HCT116 (cell line): Measurements from ENCODE around the gene ELAVL3. TPM values are rescaled to one million over a fixed set of nuclear protein-coding genes. Genes with fewer than 3 reads are reported as not detected.
A peak's percentile ranks its signal among the peaks of the same experiment; 100 is the strongest.

Experiments used
- ATAC-seq: fragments of 200-7000 bp; cut with Tn5 transposase; 2 replicates; pipeline ENCODE4 v1.9.1; 2020; ENCODE audit warnings: mild to moderate bottlenecking, moderate library complexity
- BruUV-seq: library from RNA; stranded (reverse); fragments of 400-500 nt; replicated peaks from 2 replicates; lab custom pipeline; 2021; lab: Mats Ljungman, UMichigan
- CTCF ChIA-PET: fragments of 300-600 bp; sonication (Branson Sonifier 250); formaldehyde crosslinking; loops from one replicate; lab custom pipeline; 2021; ENCODE audit warnings: antibody characterized with exemption; lab: Charles Lee
- POLR2A ChIA-PET: fragments of 300-600, 350-600 bp; sonication (Branson Sonifier 250); formaldehyde crosslinking; loops from one replicate; lab custom pipeline; 2021; ENCODE audit warnings: antibody characterized with exemption; lab: Charles Lee
- RAD21 ChIA-PET, 2 experiments: fragments of 300-600 bp; sonication (Branson Sonifier 250); formaldehyde crosslinking; loops; one replicate each; lab custom pipeline; 2023; ENCODE audit warnings: low total read pairs in 2 of 2; ENCODE audit not compliant: uncharacterized antibody in 2 of 2, unreplicated experiment in 2 of 2, low non-redundant PET in 1 of 2; lab: Charles Lee
- DNase-seq: peaks from one replicate; pipeline ENCODE4 v3.0.0-alpha.2; 2010; ENCODE audit warnings: low read depth, low spot score
- H2AFZ ChIP-seq: fragments of 200-600 bp; shearing (Covaris generic), sonication (generic); 2 replicates; pipeline ENCODE4 v1.6.1; 2017; ENCODE audit warnings: low read depth, mixed run types, mixed read lengths, antibody characterized with exemption, low read length; ENCODE audit not compliant: poor library complexity, severe bottlenecking
- H3K27ac ChIP-seq: 2 replicates; pipeline ENCODE4 v1.5.1; 2012; ENCODE audit warnings: low read depth, low read length
- H3K27me3 ChIP-seq: fragments of 200-600 bp; sonication (generic); 2 replicates; pipeline ENCODE4 v1.6.1; 2016; ENCODE audit warnings: mixed run types, low read length, mixed read lengths; ENCODE audit not compliant: insufficient read depth
- H3K36me3 ChIP-seq, 2 experiments: fragments of 200-500 bp in 1 of 2; fragments of 200-600 bp in 1 of 2; sonication (Bioruptor generic) in 1 of 2; sonication (generic) in 1 of 2; 2 replicates each; pipeline versions ENCODE4 v1.5.1 to v1.6.1; 2014 to 2016; ENCODE audit warnings: low read length in 2 of 2, inconsistent platforms in 1 of 2, mixed read lengths in 1 of 2, mixed run types in 1 of 2; ENCODE audit not compliant: insufficient read depth in 2 of 2, control insufficient read depth in 1 of 2
- H3K4me1 ChIP-seq, 2 experiments: fragments of 200-600 bp in 1 of 2; sonication (generic) in 1 of 2; 2 replicates each; pipeline versions ENCODE4 v1.5.1 to v1.6.1; 2012 to 2017; ENCODE audit warnings: low read length in 2 of 2, inconsistent platforms in 1 of 2, mild to moderate bottlenecking in 1 of 2, mixed read lengths in 1 of 2, mixed run types in 1 of 2, moderate library complexity in 1 of 2; ENCODE audit not compliant: insufficient read depth in 2 of 2, control insufficient read depth in 1 of 2
- H3K4me2 ChIP-seq: fragments of 200-600 bp; sonication (generic); 2 replicates; pipeline ENCODE4 v1.6.1; 2017; ENCODE audit warnings: mixed run types, low read length, mixed read lengths
- H3K4me3 ChIP-seq, 2 experiments: fragments of 200-600 bp in 1 of 2; sonication (generic) in 1 of 2; replicated peaks in 1 of 2; 2 replicates each; pipeline ENCODE4 v1.5.1; 2011 to 2016; ENCODE audit warnings: low read length in 2 of 2, control low read depth in 1 of 2, low read depth in 1 of 2, mild to moderate bottlenecking in 1 of 2, mixed read lengths in 1 of 2, mixed run types in 1 of 2
- H3K79me2 ChIP-seq: fragments of 200-600 bp; sonication (generic); 2 replicates; pipeline ENCODE4 v1.6.1; 2017; ENCODE audit warnings: mild to moderate bottlenecking, mixed run types, low read length, moderate library complexity, mixed read lengths; ENCODE audit not compliant: insufficient read depth
- H3K9ac ChIP-seq: fragments of 200-600 bp; sonication (generic); 2 replicates; pipeline ENCODE4 v1.6.1; 2016; ENCODE audit warnings: low read length, mixed read lengths
- H3K9me2 ChIP-seq: fragments of 200-600 bp; sonication (generic), shearing (Covaris generic); 2 replicates; pipeline ENCODE4 v1.6.1; 2017; ENCODE audit warnings: mixed run types, mild to moderate bottlenecking, moderate library complexity; ENCODE audit not compliant: insufficient read depth
- H3K9me3 ChIP-seq, 2 experiments: fragments of 200-500 bp in 1 of 2; fragments of 200-600 bp in 1 of 2; sonication (Bioruptor generic) in 1 of 2; sonication (generic) in 1 of 2; 2 replicates each; pipeline ENCODE4 v1.6.1; 2014 to 2017; ENCODE audit warnings: low read length in 2 of 2, mixed read lengths in 2 of 2, inconsistent platforms in 1 of 2, low read depth in 1 of 2, mild to moderate bottlenecking in 1 of 2, mixed run types in 1 of 2, moderate library complexity in 1 of 2; ENCODE audit not compliant: control insufficient read depth in 1 of 2, insufficient read depth in 1 of 2
- H4K20me1 ChIP-seq: fragments of 200-600 bp; sonication (generic), shearing (Covaris generic); 2 replicates; pipeline ENCODE4 v1.6.1; 2017; ENCODE audit warnings: mixed run types, mild to moderate bottlenecking, moderate library complexity; ENCODE audit not compliant: insufficient read depth
- ATF3 ChIP-seq: IDR thresholded peaks from 2 replicates; pipeline ENCODE4 v1.6.1; 2012
- CBX3 ChIP-seq: IDR thresholded peaks from 2 replicates; pipeline ENCODE4 v1.6.1; 2012; ENCODE audit warnings: low read depth
- CEBPB ChIP-seq: IDR thresholded peaks from 2 replicates; pipeline ENCODE4 v1.6.1; 2012; ENCODE audit warnings: low read depth
- EGR1 ChIP-seq: IDR thresholded peaks from 2 replicates; pipeline ENCODE4 v1.6.1; 2012; ENCODE audit warnings: low read depth
- EZH2 ChIP-seq: fragments of 200-600 bp; sonication (generic); IDR thresholded peaks from 2 replicates; pipeline ENCODE4 v1.6.1; 2017; ENCODE audit warnings: antibody characterized with exemption, mixed run types
- EZH2phosphoT487 ChIP-seq: fragments of 200-600 bp; IDR thresholded peaks from 2 replicates; pipeline ENCODE4 v1.6.1; 2018; ENCODE audit warnings: antibody characterized with exemption, borderline replicate concordance
- FOSL1 ChIP-seq: IDR thresholded peaks from 2 replicates; pipeline ENCODE4 v1.6.1; 2012; ENCODE audit warnings: low read depth
- MAX ChIP-seq: IDR thresholded peaks from 2 replicates; pipeline ENCODE4 v1.6.1; 2012
- POLR2AphosphoS5 ChIP-seq: IDR thresholded peaks from 2 replicates; pipeline ENCODE4 v1.6.1; 2011; ENCODE audit warnings: mild to moderate bottlenecking, low read depth, low read length, moderate library complexity
- SIN3A ChIP-seq: IDR thresholded peaks from 2 replicates; pipeline ENCODE4 v1.6.1; 2012; ENCODE audit warnings: low read depth
- SRF ChIP-seq: IDR thresholded peaks from 2 replicates; pipeline ENCODE4 v1.6.1; 2012; ENCODE audit warnings: low read depth
- TCF7L2 ChIP-seq: IDR thresholded peaks from 2 replicates; pipeline ENCODE4 v1.7.0; 2011; ENCODE audit warnings: borderline replicate concordance, inconsistent platforms; ENCODE audit not compliant: insufficient read depth, insufficient read length; ENCODE audit errors: extremely low read depth
- YY1 ChIP-seq: IDR thresholded peaks from 2 replicates; pipeline ENCODE4 v1.6.1; 2011; ENCODE audit warnings: low read length, low read depth, moderate library complexity, mild to moderate bottlenecking; ENCODE audit not compliant: insufficient replicate concordance; ENCODE audit errors: extremely low read depth
- ZBTB33 ChIP-seq: IDR thresholded peaks from 2 replicates; pipeline ENCODE4 v1.6.1; 2011; ENCODE audit warnings: mild to moderate bottlenecking, low read length, moderate library complexity; ENCODE audit not compliant: insufficient replicate concordance; ENCODE audit errors: extremely low read depth
- ZFX ChIP-seq: fragments of 450-650 bp; IDR thresholded peaks from 2 replicates; pipeline ENCODE4 v1.6.1; 2017
- intact Hi-C: fragments of 100-400 bp; cut with micrococcal nuclease; formaldehyde crosslinking; loops from 2 replicates; pipeline ENCODE4 v1.10.0; 2022
- total RNA-seq: library from RNA; stranded (reverse); gene quantifications from one replicate; pipeline ENCODE4 v1.2.1, GENCODE V29; 2021; ENCODE audit not compliant: unreplicated experiment

Gene ELAVL3
- total RNA-seq, 1 experiment from 2014 or later, result 0.05 TPM

GRCh38 chr19:11420429-11421370, 60.1 kb downstream of the ELAVL3 start (continued):
- no peak for TF ChIP-seq ATF3

GRCh38 chr19:11418549-11419506, 62.0 kb downstream of the ELAVL3 start, which contains the start of gene RGL3:
Gene RGL3 (minus strand): TSS chr19:11419314. CDS start chr19:11419278, 36 bp downstream.
- peak within 1 kb of the TSS; percentile 98 for H3K4me2 ChIP-seq
- peak within 1 kb of the TSS; percentile 99 for H3K27ac ChIP-seq
- intact Hi-C loops, result loop anchor here (1.0 kb wide), 1 partner anchor 37 kb away; no protein-coding TSS in a partner anchor
- H3K36me3 ChIP-seq, result peaks cover 0 to 4% of the 10 kb centered on the region in 2 experiments; a peak in 1 of 4 replicates
- no peak for TF ChIP-seq SRF
- no peak for TF ChIP-seq EZH2phosphoT487
- no peak for TF ChIP-seq SIN3A
- TF ChIP-seq ZFX, result peak; percentile 69; the same call in 1 of the 2 replicates
- TF ChIP-seq MAX, result no peak
- no peak for TF ChIP-seq ATF3
- no peak for TF ChIP-seq EZH2
- TF ChIP-seq ZBTB33, result no peak
- TF ChIP-seq CBX3, result no peak
- TF ChIP-seq YY1, result no peak
- no peak for TF ChIP-seq CEBPB
- TF ChIP-seq EGR1, result peak; percentile 52
- TF ChIP-seq TCF7L2, result peak; percentile 12
- peak; percentile 81 for TF ChIP-seq POLR2AphosphoS5
- no peak for TF ChIP-seq FOSL1
- H3K4me3 ChIP-seq, result peak within 1 kb of the TSS; percentile 93 to 99
- BruUV-seq, result TSS peak; percentile 44
- H4K20me1 ChIP-seq, result no peaks in the 10 kb centered on the region
- peak within 1 kb of the TSS; percentile 90 for H2AFZ ChIP-seq
- CTCF ChIA-PET, result interaction anchor here (1.0 to 2.8 kb wide), 4 partner anchors 16 to 44 kb away, joined by 3 to 40 read pairs (median 9); partner anchors contain the start of genes EPOR, ODAD3 and PRKCSH
- H3K4me1 ChIP-seq, result peaks cover 9 to 16% of the 10 kb centered on the region in 2 experiments
- DNase-seq (no peak), ATAC-seq (peak; percentile 84)
- POLR2A ChIA-PET, result interaction anchor here (0.7 to 3.1 kb wide), 10 partner anchors 12 to 149 kb away, joined by 3 to 15 read pairs (median 6); partner anchors contain the start of genes CCDC159, ELOF1, EPOR and PRKCSH
- H3K79me2 ChIP-seq, result no peaks in the 10 kb centered on the region
- no peaks in the 10 kb centered on the region for H3K9me3 ChIP-seq
- no peaks in the 10 kb centered on the region for H3K27me3 ChIP-seq
- H3K9ac ChIP-seq, result peak within 1 kb of the TSS; percentile 90
- no peaks in the 10 kb centered on the region for H3K9me2 ChIP-seq
- RAD21 ChIA-PET, result interaction anchor here in 1 of 2 experiments (0.5 to 1.5 kb wide), 5 partner anchors 29 to 72 kb away, joined by 3 to 12 read pairs (median 5); no protein-coding TSS in a partner anchor
